Measurements from ENCODE around the gene HES4.
"Not testable (repeated sequence)": the region's sequence is repeated elsewhere in the genome, so short reads cannot be mapped to it uniquely, and the experiment has no call there.

The HES4 gene

DNA sequence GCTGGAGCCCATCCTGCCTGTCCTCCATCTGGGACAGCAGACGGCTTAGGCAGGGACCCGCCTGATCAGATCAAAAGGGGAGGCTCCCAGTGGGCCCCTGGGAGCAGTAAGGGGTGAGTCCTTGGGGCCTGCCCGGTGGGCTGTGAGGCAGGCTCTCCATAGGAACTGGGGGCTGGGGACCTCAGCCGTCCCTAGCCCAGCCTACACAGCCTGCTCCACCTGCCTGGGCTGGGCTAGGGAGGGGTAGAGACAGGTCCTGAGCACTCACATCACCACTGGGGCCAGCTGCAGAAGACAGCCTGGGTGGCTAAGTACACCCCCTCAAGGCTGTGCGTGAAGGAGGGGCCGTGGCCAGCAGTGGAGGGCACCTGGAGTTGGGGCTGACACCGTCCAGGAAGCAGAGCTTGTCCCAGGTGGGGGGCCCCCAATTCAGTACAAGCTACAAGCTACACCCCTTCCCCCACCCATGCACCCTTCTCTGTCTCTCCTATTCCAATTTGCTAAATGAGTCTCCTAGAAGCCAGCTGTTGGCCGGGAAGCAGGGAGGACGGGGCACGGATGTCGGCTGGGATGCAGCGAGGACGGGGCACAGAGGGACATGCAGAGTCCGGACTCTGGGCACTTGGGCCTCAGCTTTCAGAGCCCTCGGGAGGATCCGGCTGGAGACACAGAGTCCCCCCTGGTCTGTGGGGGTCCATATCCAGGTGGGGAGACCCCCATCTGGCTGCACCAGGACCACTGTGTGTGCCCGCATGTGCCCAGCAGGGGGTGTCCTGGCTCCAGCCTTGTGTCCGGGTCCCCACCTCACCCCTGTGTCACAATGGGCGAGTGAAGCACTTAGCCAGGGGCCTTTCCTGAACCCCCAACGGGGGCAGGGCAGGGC lies 15.1 kb upstream of the HES4 start:
- DNase-seq: no peak

DNA sequence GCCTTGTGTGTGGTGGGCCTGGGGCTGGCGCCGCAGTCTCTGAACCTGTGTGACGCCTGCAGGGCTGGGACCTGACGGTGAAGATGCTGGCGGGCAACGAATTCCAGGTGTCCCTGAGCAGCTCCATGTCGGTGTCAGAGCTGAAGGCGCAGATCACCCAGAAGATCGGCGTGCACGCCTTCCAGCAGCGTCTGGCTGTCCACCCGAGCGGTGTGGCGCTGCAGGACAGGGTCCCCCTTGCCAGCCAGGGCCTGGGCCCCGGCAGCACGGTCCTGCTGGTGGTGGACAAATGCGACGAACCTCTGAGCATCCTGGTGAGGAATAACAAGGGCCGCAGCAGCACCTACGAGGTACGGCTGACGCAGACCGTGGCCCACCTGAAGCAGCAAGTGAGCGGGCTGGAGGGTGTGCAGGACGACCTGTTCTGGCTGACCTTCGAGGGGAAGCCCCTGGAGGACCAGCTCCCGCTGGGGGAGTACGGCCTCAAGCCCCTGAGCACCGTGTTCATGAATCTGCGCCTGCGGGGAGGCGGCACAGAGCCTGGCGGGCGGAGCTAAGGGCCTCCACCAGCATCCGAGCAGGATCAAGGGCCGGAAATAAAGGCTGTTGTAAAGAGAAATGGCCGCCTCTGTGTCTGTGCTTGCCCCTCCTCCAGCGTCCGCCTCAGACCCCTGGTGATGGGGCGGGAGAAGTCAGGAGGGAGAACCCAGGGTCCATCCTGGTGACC lies 14.2 kb upstream of the HES4 start:
- DNase-seq: no peak

- peak; percentile 86 for DNase-seq
Measured at GRCh38 chr1:1013105-1013921, 13.4 kb upstream of the HES4 start, which contains the start of gene ISG15. ISG15 (plus strand) TSS chr1:1013497; CDS start chr1:1013574, 77 bp downstream.

- DNase-seq: not testable (repeated sequence)
Measured at GRCh38 chr1:1012736-1013104, 12.8 kb upstream of the HES4 start.

DNA sequence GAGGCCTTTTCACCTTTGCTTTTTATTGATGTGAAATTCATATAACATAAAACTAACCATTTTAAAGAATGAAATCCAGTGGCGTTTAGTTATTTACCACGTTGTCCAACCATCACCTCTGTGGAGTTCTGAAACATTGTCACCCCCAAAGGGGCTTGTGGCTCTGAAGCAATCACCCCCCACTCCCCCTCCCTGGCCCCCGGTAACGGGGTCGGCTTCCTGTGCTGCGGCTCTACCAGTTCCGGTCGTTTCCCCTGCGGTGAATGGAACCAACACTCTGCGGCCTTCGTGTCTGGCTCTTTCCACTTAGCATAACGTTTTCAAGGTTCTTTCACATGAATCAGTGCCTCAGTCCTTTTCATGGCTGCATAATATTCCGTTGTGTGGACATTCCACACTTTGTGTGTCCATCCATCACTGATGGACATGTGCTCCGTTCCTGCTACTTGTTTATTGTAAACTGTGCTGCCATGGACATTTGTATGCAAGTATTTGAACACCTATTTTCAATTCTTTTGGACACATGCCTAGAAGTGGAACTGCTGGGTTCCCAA lies 11.6 kb upstream of the HES4 start:
- no peak for DNase-seq

DNA sequence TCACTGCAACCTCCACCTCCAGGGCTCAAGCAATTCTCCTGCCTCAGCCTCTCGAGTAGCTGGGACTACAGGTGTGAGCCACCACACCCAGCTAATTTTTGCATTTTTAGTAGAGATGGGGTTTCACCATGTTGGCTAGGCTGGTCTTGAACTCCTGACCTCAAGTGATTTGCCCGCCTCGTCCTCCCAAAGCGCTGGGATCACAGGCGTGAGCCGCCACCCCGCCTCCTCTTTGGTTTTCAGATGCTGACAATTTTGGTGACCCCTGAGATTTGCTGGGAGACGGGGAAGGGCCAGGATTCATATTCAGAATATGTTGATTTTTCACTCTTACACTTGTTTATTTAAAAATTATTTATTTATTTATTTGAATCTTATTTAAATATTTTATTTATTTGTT lies 10.2 kb upstream of the HES4 start:
- not testable (repeated sequence) for DNase-seq

DNA sequence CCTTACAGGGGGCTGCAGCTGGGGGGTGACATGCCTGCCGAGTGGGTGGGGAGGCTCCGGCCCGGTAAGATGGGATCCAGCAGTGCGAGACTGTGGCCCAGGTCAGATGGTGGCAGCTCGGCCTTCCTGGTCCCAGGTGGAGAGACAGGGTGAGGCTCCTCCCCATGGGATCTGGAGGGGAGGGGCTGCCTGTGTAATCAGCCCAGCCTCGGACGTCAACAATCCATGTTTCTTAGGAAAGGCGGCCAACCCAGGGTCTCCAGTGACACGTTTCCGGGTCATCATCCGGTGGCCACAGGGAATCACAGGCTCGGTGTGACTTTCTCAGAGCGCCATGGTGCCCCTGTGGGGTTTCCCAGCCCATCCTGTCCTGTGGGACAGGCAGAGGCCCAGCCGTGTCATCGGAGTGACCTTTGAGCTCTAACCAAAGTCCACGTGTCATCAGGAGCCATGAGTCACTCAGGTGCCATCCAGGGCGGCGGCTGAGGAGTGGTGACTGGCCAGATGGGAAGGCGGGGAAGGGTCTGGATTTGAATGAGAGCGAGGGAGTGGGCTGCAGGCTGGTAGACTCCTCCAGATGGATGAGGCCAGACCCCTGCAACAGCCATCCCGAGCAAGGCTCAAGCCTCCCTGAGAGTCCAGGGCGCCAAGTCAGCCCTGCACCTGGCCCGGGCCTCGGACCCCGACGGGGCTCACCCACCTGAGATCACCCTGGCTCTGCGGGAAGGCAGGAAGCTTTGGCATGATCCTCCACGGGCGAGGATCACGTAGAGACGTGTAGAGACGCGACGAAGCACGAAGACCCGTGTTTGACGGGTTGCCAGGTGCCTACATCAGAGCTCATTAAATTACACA lies 6.6 kb upstream of the HES4 start:
- DNase-seq: no peak

GRCh38 chr1:1005774-1006304 lies 5.9 kb upstream of the HES4 start:
- DNase-seq: no peak

DNA sequence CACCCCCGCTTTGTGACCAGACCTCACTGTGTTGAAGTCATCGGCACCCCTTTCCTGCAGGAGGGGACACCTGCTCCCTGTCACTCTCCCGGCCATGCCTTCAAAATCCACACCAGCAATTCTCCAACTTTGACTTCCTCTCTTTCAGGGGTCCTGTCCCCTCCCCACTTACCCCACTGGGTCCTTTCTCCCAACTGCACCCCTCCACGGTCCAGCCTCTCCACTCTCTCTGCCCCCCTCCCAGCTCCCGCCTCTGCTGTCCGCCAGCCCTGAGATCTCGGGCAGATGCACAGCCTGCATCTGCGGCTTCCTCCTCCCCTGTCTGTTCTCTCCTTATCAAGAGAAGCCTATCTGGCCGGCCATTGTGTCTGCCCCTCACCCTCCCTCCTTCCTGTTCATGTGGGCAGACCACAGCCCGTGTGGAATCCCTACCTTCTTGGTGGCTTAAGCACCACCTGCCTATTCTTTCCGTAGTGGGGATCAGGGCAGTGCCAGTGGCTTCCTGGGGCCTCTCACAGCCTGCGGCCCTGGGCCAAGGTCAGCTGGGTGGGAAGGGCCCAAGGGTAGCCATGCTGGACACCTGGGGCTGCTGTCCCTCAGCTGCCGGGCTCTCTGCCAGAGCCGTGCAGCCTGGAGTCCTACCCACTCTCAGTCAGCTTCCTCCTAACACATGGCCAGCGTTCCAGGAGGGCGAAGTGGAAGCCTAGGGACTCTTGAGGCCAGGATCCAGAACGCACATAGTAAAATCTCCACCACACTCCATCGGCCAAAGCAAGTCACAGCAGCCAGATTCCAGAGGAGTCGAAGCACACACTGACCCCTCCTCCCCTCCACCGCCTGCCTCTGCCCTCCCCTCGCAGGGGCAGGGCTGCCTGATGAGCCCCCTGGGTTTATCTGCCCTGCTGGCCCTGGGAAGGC lies 5.1 kb upstream of the HES4 start:
- DNase-seq: peak; percentile 38

- DNase-seq: no peak
Measured at GRCh38 chr1:1004420-1004779, 4.5 kb upstream of the HES4 start.

DNA sequence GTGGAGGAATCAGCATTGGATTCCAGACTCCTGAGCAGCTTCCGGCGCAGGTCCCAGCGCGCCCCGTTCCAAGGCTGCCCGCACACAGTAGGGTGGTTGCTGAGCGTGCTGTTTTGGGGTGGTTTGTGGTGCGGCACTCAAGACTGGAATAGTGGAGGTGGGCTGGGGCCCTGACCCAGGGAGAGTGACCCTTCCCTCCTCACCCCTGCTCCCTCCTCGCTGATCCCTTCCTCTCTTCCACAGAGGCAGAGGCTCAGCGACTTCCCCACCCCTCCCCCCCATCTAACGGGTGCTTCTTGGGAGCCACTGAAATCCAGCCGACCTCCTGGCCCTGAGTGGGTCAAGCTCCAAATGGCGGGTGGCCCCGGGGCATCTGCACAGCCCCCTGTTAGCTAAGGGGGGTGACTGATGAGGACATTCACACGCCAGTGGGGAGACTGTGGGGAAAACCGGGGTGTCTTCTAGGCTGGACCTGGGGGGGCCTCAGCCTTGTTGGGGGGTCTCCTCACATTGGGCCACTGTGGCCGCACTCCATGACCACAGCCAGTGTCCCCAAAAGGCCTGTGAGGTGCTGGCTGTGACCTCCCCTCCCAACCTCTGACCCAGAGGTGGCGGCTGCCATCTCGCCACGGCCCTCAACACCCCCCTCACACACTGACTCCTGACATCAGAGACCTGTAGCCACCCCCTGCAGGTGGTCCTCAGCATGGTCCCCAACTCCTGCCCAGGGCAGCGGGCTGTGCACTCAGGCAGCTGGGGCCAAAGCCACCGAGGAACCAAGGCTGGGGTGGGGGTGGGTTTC lies 3.9 kb upstream of the HES4 start:
- DNase-seq: no peak

GRCh38 chr1:1001057-1001783 lies 1.3 kb upstream of the HES4 start:
- DNase-seq: no peak

DNA sequence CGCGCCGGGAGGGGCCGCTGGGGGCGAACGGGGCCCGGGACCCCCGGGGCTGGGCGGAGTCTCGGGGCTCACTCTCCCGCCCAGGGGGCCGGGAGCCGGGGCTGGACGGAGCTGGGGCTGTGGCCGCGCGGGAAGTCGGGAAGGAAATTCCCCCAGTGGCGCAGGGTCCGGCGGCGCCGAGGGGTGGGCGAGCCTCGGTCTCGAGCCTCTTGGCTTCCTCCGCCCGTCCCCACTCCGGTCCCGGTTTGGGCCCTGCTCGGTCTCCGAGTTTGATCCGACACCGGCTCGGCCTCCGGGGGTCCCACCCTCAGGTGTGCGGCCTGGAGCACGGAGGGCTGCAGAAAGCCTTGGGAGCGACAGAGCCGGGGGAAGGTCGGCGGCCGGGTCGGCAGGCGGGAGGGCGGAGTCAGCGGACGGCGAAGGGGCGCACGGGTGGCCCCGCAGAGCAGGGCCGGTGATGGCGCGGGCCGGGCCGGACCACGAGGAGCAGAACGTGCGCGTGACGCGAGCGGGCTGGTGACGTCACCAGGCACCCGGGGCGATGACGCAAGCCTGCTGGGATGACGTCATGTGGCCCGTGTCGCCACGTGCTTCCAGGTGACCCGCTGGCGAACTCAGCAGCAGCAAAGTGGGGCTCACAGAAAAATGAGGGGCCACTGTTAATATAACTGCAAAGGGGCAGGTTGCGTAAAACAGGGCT lies 610 bp upstream of the HES4 start:
- DNase-seq: peak; percentile 64

- DNase-seq: no peak
Measured at GRCh38 chr1:998995-999724, 737 bp downstream of the HES4 start.

- DNase-seq: no peak
Measured at GRCh38 chr1:998745-998994, 1.2 kb downstream of the HES4 start.

DNA sequence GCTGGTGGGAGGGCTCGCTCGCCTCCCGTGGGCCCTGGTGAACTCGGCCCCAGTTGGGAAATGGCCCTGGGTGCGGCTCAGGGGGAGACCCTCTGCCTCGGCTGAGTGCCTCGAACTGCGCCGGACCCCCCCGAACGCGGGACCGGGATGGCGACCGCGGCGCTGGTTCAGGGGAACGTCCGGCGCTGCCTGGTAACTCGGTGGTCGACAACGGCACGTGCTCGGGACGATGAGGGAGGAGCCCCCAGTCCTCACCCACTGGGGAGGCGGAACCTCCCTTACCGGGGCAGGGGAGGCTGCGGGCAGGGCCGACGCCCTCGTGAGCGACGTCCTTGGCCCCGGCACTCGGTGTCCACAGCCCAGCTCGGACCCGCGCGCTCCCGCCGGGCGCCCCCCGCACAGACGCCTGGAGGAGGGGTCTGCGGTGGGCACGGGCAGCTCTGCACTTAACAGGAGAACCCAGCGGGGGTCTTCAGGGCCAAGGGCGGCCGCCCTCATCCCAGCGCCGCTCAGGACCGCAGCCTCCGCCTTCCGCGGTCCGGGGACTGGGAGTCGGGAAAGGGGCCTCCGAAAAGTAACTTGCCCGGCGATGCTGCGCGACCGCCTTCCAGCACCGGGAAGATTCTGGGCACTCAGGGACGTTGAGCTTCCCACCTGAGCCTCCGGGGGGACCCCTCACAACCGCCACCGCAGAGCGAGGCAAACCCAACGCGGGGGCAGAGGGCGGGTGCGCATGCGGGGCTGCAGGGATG lies 1.7 kb downstream of the HES4 start:
- DNase-seq: no peak

- no peak for DNase-seq
Measured at GRCh38 chr1:997713-997992, 2.2 kb downstream of the HES4 start.
